ENCODE measurements around the gene MAP2K3.
A peak's percentile ranks its signal among the peaks of the same experiment; 100 is the strongest.

MAP2K3 gene

GRCh38 chr17:21282850-21283249, 1.7 kb upstream of the MAP2K3 start:
- DNase-seq (ENCODE audit: low read depth): no peak

DNA sequence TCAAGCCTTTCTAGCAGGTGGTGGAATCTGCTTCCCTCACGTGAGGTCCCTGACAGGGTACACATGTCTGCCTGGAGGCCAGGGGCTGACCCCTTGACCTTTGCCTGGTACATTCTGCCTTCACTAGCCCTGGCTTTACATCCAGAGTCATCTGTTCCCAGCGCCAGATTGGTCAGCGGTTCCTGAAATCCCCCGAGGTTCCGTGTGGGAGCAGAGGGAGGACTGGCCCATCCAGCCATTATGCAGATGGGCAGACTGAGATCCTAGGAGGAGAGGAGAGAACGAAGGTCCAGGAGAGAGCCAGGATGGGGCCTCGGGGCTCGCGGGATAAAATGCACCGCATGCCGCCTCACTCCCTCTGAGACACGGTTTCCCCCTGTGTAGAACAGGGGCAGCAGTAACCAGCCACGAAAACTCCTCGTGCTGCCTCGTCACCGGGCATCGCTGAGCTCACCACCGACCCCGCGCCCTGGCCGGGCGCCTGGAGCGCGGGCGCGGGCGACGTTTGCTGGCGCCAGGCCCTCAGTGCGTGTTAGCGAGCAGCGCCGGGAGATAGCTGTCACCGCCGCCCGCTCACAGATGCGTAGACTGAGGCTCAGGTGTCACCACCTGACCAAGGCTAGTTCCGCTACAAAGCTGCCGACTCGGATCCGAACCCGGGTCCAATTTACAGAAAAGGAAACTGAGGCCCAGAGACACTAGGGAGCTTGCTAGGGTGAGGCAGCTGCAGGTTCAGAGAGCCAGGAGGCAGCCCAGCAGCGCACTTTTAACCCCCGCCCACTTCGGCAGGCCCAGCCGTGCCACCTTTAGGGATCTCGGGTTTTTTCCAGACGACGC, 811 bp upstream of the MAP2K3 start:
- no peak for DNase-seq (ENCODE audit: low read depth)

GRCh38 chr17:21285164-21286065, 904 bp downstream of the MAP2K3 start:
- no peak for DNase-seq (ENCODE audit: low read depth)

- DNase-seq (ENCODE audit: low read depth): peak; percentile 95
Measured at GRCh38 chr17:21286066-21286770, 1.7 kb downstream of the MAP2K3 start.

DNA sequence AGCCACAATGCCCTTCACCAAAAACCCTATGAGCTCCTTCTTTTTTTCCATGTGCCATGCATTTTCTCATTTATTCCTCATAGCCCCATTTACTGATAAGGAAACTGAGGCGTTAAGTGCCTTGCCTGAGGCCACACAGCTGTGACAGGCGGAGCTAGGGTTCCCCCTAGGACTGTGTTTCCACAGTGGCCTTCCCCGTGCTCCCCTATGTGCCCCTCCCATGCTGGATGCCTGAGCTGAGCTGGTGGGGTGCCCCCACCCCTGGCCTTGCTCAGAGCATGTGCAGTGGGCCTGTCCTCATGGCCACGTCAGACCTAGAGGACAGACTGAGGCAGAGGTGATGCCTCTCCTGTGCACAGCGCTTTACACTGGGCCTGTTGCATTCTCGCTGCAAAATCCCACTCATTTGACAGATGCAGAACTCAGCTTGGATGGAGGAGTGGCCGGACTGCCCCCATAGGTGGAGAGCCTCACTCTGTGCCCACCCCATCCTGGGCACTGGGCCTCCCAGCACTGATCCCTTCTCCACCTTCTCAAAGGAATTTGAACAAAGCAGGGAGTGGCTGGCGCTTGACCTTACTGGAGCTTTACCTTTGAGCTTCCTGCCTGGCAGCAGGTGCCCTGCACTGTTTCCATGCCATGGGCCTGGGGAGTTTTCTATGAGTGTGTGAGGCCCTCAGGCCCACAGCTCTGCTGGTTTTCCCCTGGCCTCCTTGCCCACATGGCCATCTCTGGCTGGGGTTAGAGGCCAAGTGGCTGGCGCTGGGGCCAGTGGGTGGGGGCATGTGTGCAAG, 2.6 kb downstream of the MAP2K3 start:
- no peak for DNase-seq (ENCODE audit: low read depth)

GRCh38 chr17:21287703-21288449, 3.4 kb downstream of the MAP2K3 start:
- DNase-seq (ENCODE audit: low read depth): peak; percentile 98

- no peak for DNase-seq (ENCODE audit: low read depth)
Measured at GRCh38 chr17:21288571-21289017, 4.1 kb downstream of the MAP2K3 start.

- DNase-seq (ENCODE audit: low read depth): no peak
Measured at GRCh38 chr17:21289175-21289901, 4.8 kb downstream of the MAP2K3 start.

GRCh38 chr17:21289902-21290571, 5.5 kb downstream of the MAP2K3 start:
- DNase-seq (ENCODE audit: low read depth): no peak

DNA sequence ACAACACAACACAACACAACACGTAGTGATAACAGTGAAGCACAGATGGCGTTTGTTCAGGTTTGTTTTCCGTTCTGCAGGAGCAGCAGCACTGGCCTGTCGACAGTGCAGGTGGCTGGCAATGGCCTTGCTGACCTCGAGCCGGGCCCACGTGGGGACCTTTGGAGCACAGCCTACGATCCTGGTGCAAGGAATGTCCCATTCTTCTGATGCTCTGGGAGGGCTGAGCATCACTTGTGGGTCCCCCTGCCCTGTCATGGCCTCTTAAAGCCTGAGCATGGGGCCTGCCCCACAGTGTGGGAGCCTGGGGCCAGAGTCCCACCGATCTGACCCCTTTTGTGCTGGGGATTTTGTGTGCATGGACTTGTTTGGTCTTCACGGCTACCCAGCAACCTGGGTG, 6.8 kb downstream of the MAP2K3 start:
- no peak for DNase-seq (ENCODE audit: low read depth)

DNA sequence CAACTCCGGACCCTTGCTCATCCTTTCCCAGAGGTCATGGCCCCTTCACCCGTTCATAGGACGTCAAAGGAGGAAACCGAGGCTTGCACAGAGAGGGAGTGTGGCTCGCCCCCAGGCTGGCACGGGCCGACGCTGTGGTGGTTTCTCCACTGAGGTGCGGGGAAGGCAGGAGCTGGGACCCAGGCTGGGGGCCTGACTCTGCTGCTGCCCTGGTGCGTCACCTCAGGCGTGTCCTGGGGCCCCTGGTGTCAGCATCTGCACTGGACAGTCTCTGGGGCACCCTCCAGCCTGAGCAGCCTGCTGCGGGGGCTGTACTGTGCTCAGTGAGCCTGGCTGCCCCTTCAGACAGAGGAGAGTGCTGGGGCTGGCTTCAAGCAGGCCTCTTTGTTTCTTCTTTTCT, 7.4 kb downstream of the MAP2K3 start:
- no peak for DNase-seq (ENCODE audit: low read depth)

DNA sequence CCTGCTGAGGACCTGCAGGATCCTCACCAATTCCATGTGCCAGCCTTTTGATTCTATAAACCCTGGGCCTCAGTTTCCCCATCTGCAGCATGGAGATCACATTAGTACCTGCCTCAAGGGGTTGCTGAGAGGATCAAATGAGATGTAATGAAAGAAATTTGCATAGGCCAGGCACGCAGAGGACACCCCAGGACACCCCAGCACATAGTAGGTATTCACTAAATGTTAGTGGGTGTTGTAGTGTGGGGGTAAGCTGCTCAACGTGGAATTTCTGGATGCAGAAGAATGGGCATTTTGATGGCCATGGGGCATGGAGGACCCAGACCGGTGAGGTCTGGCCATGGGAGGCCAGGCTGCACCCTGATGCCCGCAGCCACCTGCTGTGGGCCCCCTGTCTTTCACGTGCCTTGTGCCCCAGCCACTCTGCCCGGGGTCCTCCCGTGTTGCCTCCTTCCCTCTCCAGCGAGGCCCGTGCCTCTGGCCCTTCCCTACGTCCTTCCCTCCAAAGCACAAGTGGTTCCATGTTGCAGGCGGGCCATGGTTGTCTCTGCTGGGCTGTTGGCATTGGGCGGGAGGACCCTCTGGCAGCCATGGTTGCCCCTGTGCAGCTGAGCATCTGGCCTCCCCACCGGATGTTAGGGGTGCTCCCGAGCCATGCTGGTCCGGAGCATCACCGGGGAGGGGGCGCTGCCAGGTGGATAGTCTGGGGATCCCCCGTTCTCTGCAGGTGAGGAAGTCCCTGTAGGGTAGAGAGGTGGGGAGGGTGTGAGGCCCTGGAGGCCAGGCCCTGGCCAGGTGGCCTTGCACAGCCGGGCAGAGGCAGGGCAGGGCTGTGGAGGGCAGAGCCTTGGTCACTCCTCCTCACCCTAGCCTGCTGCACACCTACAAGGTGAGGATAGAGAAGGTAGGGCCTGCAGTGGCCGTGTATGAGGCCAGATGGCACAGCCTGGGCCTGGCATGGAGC, 8.6 kb downstream of the MAP2K3 start:
- no peak for DNase-seq (ENCODE audit: low read depth)

GRCh38 chr17:21293831-21294210, 9.3 kb downstream of the MAP2K3 start:
- DNase-seq (ENCODE audit: low read depth): no peak

DNA sequence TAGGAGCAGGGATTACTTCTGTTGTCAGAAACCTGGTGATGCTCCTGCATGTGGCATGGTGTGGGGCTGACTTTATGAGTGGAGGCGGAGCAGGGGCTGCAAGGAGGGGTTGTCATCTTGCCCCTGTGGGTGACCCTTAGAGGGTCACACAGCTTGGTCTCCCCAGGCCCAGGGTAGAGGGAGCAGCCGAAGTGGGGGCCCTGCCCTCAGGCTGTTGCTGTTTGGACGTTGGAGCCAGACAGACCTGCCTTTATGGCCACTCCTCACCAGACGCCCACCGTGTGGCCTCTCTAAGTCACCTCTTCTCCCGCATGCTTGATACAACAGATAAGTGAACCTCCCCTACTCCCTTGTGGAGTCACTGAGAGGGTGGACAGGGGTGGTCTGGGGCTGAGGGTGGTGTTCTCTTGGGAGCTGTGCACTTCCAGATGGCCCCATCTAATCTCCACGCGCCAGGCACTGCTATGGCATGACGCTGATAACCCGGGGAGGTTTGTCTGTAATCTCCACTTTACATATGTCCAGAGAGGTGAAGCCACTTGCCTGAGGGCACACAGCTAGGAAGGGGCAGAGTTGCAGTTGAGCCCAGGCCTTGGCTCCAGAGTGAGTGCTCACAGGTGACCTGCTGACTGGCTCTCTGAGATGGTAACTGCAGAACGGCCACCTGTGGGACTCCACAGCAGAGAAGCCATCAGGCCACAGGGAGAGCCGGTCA, 10.0 kb downstream of the MAP2K3 start:
- no peak for DNase-seq (ENCODE audit: low read depth)

DNA sequence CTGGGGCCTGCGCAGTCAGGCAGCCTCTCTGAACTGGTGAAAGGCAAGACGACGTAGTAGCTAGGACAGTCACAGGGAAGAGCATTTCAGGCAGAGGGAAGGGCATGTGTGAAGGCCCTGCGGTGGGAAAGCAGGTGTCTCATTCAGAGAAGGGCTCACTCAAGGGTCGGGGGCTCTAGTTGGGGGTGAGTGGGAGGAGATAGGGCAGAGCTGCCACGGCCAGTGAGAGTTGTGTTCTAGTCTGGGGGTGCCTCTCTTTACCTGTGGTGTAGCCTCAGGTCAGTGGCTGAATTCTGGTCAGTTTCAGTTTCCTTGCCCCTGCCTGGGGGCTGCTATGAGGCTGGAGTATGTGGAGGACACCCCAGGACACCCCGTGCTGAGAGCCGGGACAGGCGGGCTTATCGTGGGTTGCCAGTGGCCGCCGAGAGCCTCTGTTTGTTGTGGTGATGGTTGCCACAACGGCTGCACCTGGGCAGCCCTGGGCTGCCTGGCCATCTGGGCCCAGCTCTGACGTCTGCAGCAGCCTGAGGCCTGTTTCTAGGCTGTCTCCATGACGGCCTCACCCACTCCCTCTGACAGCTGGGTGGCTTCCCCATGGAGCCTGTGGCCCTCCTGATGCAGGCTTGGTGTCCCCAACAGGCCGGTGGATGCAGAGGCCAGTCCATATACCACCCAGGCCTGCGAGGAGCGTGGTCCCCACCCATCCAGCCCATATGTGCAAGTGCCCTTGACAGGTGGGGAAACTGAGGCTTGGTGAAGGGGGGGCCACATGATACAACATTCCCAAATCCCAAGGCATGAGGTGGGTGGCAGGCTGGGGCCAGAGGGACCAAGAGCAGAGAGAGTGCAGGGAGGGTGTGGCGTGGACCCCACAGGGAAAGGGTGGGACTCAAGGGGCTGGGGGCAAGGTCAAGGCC, 10.8 kb downstream of the MAP2K3 start:
- DNase-seq (ENCODE audit: low read depth): no peak
